SH-SY5Y (cell line): ENCODE results near the gene KIF18B.

Experiments
- GATA2 ChIP-seq: IDR thresholded peaks from 2 replicates; pipeline ENCODE4 v1.6.1; 2011; ENCODE audit warnings: mild to moderate bottlenecking, low read depth, low read length
- GATA3 ChIP-seq: IDR thresholded peaks from 2 replicates; pipeline ENCODE4 v1.6.1; 2011; ENCODE audit warnings: low read depth, mild to moderate bottlenecking, low read length, moderate library complexity

- TF ChIP-seq GATA2: no peak
- no peak for TF ChIP-seq GATA3
These were observed 12.4 kb upstream of the KIF18B start for GRCh38 chr17:44959821-44960531.
